Lower leg skin (tissue), 3 donors: ENCODE measurements around the gene PRDX6.

Experiments
- POLR2A ChIP-seq, 2 donors: fragments of 450-650 bp; IDR thresholded peaks; one replicate each; pipeline ENCODE4 v1.6.1; 2016 to 2017; ENCODE audit warnings: antibody characterized with exemption in 2 of 2, mild to moderate bottlenecking in 1 of 2, moderate library complexity in 1 of 2
- TF ChIP-seq, protein P1 (sequence below), 3 donors: fragments of 450-650 bp; IDR thresholded peaks; one replicate each; pipeline ENCODE4 v1.5.1; 2016; ENCODE audit warnings: antibody characterized with exemption in 3 of 3, mild to moderate bottlenecking in 3 of 3, moderate library complexity in 2 of 3

GRCh38 chr1:173478094-173478674 lies 1.0 kb downstream of the PRDX6 start:
- TF ChIP-seq, protein P1, sequence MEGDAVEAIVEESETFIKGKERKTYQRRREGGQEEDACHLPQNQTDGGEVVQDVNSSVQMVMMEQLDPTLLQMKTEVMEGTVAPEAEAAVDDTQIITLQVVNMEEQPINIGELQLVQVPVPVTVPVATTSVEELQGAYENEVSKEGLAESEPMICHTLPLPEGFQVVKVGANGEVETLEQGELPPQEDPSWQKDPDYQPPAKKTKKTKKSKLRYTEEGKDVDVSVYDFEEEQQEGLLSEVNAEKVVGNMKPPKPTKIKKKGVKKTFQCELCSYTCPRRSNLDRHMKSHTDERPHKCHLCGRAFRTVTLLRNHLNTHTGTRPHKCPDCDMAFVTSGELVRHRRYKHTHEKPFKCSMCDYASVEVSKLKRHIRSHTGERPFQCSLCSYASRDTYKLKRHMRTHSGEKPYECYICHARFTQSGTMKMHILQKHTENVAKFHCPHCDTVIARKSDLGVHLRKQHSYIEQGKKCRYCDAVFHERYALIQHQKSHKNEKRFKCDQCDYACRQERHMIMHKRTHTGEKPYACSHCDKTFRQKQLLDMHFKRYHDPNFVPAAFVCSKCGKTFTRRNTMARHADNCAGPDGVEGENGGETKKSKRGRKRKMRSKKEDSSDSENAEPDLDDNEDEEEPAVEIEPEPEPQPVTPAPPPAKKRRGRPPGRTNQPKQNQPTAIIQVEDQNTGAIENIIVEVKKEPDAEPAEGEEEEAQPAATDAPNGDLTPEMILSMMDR (IDR thresholded peaks at IDR 0.05), result no peak
- no peak for TF ChIP-seq POLR2A (IDR thresholded peaks at IDR 0.05)
